Glomerular visceral epithelial cell (primary cell): ENCODE data around the gene POU2AF1.
A peak's percentile ranks its signal among the peaks of the same experiment; 100 is the strongest.

Experiments used
- DNase-seq: peaks from one replicate; pipeline ENCODE4 v3.0.0-alpha.2; 2016; ENCODE audit errors: extremely low spot score

POU2AF1 gene

GRCh38 chr11:111319296-111319695, 59.8 kb downstream of the POU2AF1 start:
- no peak for DNase-seq

GRCh38 chr11:111312076-111312475, 67.0 kb downstream of the POU2AF1 start:
- DNase-seq: no peak

- no peak for DNase-seq
These were observed 68.4 kb downstream of the POU2AF1 start for GRCh38 chr11:111310723-111311122.

GRCh38 chr11:111310088-111310487, 69.0 kb downstream of the POU2AF1 start:
- no peak for DNase-seq

- DNase-seq: no peak
These were observed 69.7 kb downstream of the POU2AF1 start for GRCh38 chr11:111309215-111309915.

- peak; percentile 7 for DNase-seq
These were observed 70.9 kb downstream of the POU2AF1 start for GRCh38 chr11:111308140-111308539.

- no peak for DNase-seq
These were observed 71.5 kb downstream of the POU2AF1 start for GRCh38 chr11:111307472-111308108.

GRCh38 chr11:111306321-111306720, 72.8 kb downstream of the POU2AF1 start:
- no peak for DNase-seq

- no peak for DNase-seq
These were observed 73.2 kb downstream of the POU2AF1 start for GRCh38 chr11:111305876-111306275.

- DNase-seq: no peak
These were observed 73.8 kb downstream of the POU2AF1 start for GRCh38 chr11:111305162-111305802.

- no peak for DNase-seq
These were observed 75.6 kb downstream of the POU2AF1 start for GRCh38 chr11:111303461-111303860.

GRCh38 chr11:111302298-111302697, 76.8 kb downstream of the POU2AF1 start:
- no peak for DNase-seq
